GM19372 (cell line): ENCODE measurements around the gene GRID2.

Experiments
- ATAC-seq: cut with Tn5 transposase; IDR thresholded peaks from one replicate; pipeline ENCODE4 v1.9.1; 2021; ENCODE audit warnings: mild to moderate bottlenecking, low read depth, moderate library complexity; ENCODE audit not compliant: unreplicated experiment

The GRID2 gene

DNA sequence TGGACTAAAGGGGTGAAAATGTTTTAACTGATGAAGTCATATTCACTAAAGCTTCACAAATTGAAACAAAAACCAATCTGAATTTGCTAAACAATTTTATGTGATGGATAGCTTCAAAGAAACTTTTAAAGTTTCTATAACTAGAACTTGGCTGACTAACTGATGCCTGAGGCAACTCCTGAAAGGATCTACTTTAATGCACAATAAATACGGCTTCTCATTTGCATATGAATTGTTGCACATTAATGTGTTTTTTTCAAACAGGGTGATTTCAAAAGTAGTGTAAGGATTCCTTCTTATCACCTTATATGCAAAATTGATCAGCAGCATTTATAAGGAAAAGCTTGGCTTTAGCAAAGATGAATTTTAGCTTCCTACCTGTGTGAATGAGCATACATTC lies 1466.4 kb downstream of the GRID2 start:
- ATAC-seq, result no peak

DNA sequence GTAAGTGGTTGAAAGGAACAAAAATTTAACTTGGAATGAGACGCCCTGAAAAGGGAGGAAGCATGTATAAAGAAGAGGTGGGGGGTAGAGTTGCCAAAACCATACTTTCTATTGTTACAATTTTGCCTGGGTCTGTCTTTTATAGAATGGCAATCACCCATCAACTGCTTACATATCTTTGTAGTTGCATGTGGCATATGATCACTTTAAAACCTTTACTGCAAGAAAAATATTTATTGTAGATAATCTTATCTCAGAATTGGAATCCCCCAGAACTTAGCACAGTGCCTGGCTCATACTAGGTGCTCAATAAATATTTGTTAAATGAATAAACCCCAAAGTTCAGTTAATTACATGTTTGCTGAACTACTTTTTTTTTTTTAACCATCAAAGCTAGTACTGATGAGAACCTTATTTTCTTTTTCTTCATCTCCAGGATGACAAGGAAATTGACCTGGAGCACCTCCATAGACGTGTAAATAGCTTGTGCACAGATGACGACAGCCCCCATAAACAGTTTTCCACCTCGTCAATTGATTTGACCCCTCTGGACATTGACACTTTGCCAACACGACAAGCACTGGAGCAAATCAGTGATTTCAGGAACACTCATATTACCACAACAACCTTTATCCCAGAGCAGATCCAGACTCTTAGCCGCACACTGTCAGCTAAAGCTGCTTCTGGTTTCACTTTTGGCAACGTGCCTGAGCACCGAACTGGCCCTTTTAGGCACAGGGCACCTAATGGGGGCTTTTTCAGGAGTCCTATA lies 1468.1 kb downstream of the GRID2 start:
- no peak for ATAC-seq

DNA sequence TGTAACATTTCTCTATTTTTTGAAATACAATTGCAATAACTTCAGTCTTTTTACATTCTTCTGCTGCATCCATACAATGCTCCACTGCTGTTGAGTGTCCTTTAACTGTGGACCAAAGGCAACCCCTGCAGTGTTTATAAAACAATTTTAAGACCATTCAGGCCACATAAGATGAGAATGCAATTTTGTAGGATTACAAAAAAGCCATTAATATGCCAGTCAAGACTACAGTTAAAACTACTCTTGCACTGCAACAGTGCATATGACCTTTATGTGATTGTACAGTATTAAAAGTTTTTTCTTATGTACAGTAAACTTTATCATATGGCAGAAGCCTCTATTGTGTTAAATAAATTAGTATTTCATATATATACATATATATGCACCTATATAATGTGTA lies 1469.1 kb downstream of the GRID2 start:
- no peak for ATAC-seq

DNA sequence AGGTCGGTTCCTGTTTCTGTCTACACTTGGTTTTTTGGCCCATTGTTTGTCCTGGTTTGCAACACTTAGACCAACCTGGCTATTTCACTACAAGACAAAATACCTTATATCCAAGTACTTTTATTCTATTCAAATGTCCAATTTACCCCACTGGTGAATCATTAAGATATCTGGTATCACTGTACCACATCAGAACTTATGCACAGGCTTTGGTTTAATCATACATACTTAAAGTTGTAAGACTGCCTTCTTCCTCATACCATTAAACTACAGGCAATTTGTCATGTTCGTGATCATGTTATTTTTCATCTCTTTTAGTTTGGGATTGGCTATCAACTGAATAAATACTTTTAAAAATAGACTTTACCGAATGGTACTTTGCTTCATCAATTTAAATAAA lies 1471.8 kb downstream of the GRID2 start:
- ATAC-seq, result no peak

DNA sequence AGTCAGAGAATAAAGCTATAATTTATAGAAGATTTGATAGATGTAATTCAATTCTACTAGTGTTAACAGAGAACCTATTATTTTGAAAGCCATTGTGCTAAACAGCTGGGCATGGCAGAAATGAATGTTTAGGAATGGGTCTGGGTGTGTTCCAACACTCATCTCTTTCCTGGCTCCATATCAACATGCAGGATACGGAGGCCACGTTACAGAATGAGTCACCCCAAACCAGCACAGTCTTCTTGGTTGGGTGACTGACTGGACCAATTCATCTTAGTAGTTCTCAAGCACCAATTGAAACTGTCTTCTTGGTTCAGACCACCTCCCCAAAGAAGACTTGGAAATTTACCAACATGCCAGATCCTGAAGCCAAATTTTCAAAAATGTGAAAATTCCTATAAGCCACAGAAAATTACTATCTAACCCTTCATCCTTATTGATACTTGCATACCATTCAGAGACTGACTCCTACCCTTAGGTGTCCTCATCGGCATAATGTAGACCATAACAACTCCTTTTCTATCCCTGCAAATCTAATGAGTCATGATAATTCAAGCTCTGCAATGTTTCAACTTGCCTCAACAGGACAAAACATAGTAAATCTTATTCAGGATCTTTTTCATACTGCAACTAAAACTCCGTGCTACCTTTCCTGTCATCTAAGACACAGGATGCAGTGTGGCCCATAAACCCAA lies 1472.8 kb downstream of the GRID2 start:
- no peak for ATAC-seq

DNA sequence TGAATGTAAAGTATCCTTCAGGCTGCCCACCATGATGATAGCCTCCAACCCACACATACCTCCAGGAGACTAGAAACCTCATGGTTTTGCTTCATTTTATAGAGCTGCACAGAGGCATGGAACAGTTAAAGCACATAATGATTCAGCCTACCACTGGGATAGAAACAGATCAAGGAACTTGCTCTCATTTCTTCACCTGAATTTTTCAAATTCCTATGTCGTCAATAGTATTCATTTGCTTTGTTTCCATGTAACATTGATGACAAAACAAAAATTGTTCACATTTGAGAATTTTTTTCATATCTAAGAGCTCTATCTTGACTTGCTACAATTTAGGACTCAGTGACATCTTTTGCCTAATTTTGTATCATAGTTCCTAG lies 1473.3 kb downstream of the GRID2 start:
- ATAC-seq, result no peak

DNA sequence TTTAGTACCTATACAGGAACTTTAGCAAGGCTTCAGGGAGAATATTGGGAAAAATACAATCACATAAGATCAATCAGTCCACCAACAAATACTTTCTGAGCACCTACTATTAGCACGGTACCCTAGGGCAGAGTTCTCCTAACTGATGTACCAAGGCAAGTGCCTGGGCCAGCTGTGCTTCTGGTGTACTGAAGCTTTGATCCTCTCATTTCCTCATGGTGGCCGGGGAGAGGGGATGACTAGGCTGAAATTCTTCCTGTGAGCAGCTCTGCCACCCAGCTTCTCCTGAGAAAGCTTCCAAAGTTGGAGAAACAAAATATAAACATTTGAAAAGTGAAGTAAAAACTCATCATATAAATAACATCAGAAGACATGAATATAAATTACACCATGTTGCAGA lies 1475.5 kb downstream of the GRID2 start:
- no peak for ATAC-seq

DNA sequence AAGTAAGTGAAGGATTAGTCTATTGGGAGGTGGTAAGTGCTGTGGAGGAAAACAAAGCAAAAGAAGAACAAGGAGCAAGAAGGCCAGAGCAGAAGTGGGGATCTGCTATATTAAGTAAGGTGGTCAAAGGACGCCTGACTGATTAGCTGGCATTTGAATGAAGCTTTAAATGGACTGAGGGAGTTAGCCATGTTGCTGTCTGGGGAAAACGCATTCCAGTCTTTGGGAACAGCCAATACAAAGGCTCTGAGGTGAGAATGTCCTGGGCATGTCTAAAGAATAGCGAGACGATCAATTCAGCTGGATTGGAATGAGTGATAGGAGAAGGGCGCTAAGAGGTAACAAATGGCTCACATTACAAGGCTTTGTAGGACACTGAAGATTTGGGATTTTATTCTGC lies 1476.3 kb downstream of the GRID2 start:
- ATAC-seq, result no peak

DNA sequence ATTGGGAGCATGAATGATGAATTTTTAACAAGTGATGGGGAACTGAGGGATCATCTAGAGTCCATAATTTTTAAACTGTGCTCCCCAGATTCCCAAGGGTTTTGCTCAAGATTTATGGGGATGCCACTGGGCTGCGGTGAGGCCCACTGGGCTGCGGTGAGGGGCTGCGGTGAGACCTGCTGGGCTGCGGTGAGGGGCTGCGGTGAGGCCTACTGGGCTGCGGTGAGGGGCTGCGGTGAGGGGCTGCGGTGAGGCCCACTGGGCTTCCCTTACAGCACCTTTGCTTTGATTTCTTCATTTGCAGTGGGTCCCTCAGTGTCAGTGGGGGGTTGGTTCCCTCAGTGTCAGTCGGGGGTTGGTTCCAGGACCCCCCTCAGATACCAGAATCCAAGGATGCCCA lies 1477.4 kb downstream of the GRID2 start:
- no peak for ATAC-seq

DNA sequence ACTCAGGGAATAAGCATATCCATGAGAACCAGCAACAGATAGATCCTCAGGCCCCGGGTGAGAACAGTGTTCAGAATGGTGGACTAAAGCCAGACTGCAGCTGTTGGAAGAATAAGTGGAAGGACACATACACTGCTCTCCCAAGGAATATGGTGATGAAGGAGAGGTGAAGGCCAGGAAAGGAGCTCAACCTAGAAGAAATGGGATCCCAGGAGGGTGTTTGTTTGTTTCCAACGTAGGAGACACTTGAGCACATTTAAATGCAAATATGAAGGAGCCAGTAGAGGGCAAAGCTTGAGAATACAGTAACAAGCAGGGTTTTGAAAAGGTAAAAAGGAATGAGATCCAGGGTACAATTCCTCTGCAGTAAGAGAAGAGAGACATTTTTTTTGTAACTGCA lies 1482.4 kb downstream of the GRID2 start:
- ATAC-seq, result no peak

DNA sequence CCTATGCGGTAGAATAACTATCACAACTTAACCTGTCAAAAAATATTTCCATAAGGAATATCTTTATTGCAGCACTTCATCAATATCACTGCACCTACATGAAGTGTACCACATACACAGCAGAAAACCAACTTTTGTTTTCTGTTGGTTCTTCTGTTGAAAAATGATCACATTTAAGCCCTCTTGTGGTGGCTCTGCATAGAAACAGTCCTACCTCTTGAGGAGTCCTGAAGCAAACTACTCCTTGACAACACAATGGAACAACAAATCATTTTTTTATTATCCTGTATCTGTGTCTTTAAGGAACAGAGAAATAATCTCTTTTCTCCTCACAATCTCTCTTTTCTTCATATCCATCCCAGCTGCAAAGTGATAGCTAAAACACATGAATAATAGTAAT lies 1484.9 kb downstream of the GRID2 start:
- ATAC-seq, result no peak

DNA sequence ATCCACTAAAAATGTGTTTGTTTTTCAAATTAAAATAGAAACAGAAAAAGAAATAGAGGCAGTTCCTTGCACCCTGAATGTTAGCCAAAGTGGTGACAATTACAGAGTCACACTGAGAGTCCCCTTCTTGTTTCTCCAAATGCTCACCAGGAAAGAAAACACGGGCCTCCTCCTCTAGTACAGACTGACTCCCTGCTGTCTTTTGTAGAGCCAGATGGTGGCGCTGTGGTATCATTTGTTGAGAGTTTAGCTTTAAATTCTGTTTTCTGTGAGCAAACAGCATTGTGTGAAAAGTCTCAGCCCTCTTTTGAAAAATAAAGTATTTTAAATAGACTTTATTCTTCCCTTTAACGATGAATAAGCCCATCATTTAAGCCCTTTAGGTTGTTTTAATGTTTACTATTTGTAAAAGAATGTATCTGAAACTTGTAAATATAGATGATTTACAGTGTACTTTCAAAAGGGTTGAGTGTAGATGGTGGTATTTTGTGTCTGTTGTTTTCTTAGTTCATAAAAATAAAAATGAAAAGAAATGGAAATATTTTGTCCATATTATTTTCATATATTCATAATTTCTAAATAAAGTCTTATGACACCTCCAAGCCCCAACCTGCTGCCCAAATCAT lies 1487.9 kb downstream of the GRID2 start:
- no peak for ATAC-seq

DNA sequence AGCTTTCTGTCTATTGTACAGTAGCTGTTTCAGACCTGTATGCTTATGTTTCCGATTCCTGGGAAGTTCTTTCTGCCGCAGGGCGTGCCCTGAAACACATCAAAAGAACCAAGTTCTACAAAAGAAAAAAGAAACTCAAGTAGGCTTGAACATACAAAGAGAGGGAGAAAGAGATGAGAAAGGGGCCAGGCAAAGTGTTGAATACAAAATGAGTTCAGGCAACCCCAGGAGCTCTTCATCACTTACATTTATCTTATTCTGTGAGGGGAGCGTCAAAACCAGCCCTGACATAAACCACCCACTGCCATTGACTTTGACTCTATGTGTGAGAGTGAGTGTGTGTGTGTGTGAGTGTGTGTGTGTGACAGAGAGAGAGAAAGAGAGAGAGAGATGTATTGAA lies 1498.3 kb downstream of the GRID2 start:
- ATAC-seq, result no peak

DNA sequence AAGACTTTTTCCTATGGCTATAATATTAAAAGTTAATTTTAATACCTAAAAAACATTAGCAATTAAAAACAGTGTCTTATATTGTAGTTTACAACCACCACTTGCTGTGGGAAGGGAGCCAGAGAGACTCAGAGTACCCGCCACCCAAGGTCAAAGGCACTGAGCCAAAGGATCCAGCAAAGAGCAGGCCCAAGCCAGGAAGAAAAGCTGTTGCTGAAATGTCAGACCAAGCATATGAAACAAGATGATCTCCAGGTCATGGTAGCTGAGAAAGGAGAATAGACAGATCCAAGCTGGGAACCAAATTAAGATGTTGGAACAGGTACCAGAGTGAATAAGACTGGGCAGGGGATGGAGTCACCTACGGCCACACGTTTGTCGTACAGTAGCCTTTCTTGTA lies 1506.0 kb downstream of the GRID2 start:
- no peak for ATAC-seq

DNA sequence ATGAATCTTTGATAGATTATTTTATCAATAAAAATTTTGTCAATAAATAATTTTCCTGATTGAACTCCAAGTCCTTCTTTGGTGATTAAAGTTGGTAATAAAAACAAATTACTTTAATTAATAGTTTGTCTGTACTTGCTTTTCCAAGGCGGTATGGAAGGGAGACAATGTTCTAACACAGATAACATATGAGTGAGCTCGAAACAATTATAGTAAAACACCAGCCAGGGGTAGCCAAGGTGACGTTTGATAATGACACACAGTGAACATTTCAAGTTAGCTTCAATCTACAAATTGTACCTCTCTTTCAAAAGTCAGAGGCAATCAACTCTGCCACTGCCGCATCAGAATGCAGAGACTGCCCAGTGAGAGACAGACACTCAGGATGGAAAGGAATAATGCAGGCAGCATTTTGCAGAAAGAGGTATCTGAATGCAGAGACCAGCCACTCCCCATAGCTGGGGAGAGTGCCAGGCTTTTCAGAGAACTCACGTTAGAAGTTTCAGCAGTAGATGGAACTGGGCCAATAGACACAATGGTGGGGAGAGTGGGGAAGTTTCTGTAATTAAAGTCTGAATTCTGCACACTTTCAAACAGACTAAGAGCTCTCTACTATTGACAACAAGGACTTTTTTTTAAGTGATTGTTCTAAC lies 1506.7 kb downstream of the GRID2 start:
- no peak for ATAC-seq

DNA sequence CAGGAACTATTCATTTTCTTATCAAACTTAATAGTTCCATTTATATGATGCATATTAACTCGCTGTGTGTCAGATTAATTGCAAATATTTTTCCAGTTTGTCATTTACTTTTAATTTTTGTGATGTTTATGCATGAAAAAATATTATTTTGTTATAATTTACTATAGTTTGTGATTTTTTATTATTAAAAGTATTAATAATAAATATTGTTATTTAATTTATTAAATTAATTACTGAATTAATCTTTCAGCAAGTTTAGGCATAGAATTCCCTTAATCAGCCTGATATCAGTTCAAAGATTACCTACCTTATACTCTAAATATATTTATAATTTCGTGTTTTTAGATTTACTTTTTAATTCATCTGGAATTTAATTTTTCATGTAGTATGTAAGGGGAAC lies 1509.3 kb downstream of the GRID2 start:
- ATAC-seq, result no peak

DNA sequence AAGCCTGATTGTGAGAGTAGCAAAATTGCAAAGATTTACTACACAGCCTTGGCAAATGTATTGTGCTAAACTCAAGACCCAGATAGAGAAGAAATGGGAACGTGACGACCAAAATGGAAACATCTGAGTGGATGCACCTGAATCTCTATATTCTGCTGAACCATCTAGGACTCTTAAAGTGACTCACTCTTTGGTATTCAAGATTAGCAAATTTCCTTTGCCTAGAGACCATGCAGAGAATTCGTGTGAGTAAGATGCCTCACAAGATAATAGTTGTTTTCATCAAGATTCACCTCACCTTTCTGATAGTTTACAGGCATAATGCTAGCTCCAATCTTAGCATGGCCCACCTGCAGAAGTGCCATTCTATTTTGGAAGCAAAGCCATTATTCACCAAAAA lies 1510.4 kb downstream of the GRID2 start:
- no peak for ATAC-seq

DNA sequence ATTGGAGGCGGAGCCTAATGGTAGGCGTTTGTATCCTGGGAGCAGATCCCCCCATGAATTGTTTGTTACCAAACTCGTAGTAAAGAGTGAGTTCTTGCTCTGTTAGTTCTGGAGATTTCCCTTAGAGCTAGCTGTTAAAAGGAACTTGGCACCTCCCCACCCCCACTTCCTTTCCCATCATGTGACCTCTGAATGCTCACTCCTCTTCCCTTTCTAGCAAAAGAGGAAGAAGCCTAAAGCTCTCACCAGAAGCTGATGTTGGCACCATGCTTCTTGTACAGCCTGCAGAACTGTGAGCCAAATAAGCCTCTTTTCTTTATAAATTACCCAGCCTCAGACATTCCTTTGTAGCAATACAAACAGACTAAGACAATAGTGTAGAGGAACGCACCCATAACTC lies 1511.0 kb downstream of the GRID2 start:
- no peak for ATAC-seq
